Stimulated activated CD4-positive, alpha-beta T cell treated with anti-CD3 and anti-CD28 coated beads, Interleukin-2, amount 100 ng/mL, for 48 hours (primary cell): ENCODE results near the gene RBM46.
"Not testable (repeated sequence)": the region's sequence is repeated elsewhere in the genome, so short reads cannot be mapped to it uniquely, and the experiment has no call there.

ENCODE experiments used
- DNase-seq, 2 donors: peaks; one replicate each; pipeline ENCODE4 v3.0.0-alpha.2; 2020

The RBM46 gene

GRCh38 chr4:154838155-154838554, 57.1 kb downstream of the RBM46 start:
- no peak for DNase-seq

GRCh38 chr4:154838694-154839093, 57.6 kb downstream of the RBM46 start:
- DNase-seq = no peak

GRCh38 chr4:154854362-154854761, 73.3 kb downstream of the RBM46 start:
- DNase-seq = no peak

- DNase-seq = no peak
Observed at GRCh38 chr4:154858166-154858565, 77.1 kb downstream of the RBM46 start.

- DNase-seq = no peak
Observed at GRCh38 chr4:154868414-154869194, 87.5 kb downstream of the RBM46 start.

- no peak for DNase-seq
Observed at GRCh38 chr4:154869301-154869700, 88.2 kb downstream of the RBM46 start.

- no peak for DNase-seq
Observed at GRCh38 chr4:154872198-154872597, 91.1 kb downstream of the RBM46 start.

- DNase-seq = not testable (repeated sequence)
Observed at GRCh38 chr4:154874049-154874448, 93.0 kb downstream of the RBM46 start.

- DNase-seq = no peak
Observed at GRCh38 chr4:154877110-154877760, 96.2 kb downstream of the RBM46 start.
